Liver (tissue), 3 donors: ENCODE data around the gene CPHXL.

ENCODE experiments used
- ATF3 ChIP-seq: IDR thresholded peaks from 2 replicates; pipeline ENCODE4 v1.6.1; 2016; ENCODE audit warnings: antibody characterized with exemption
- CTCF ChIP-seq: fragments of 150-350 bp; IDR thresholded peaks from 2 replicates; pipeline ENCODE4 v1.5.1; 2017; ENCODE audit warnings: improper control_type of control experiment, low read depth, low read length; ENCODE audit not compliant: missing input control
- RAD21 ChIP-seq, 2 donors: IDR thresholded peaks; 2 replicates each; pipeline ENCODE4 v1.6.1; 2016; ENCODE audit warnings: antibody characterized with exemption in 2 of 2, mild to moderate bottlenecking in 2 of 2
- SP1 ChIP-seq: IDR thresholded peaks from 2 replicates; pipeline ENCODE4 v1.6.1; 2018; ENCODE audit warnings: antibody characterized with exemption, mild to moderate bottlenecking
- donor health status: healthy.
- donor health status: healthy.

GRCh38 chr16:75761108-75761507, 34.8 kb upstream of the CPHXL start:
- no peak for TF ChIP-seq CTCF
- no peak for TF ChIP-seq ATF3
- no peak for TF ChIP-seq RAD21 (IDR thresholded peaks at IDR 0.05)
- no peak for TF ChIP-seq SP1
